Smooth muscle cell (in vitro differentiated cells): ENCODE results near the gene IGSF9. TPM values are rescaled to one million over a fixed set of nuclear protein-coding genes. Genes with fewer than 3 reads are reported as not detected.

Experiments used
- DNase-seq: peaks from one replicate; lab custom pipeline; 2025; ENCODE audit not compliant: unreplicated experiment; lab: John Stamatoyannopoulos, UW
- H2AFZ ChIP-seq: fragments of 200-600 bp; sonication (generic); 2 replicates; pipeline ENCODE4 v1.6.0; 2016; ENCODE audit warnings: antibody characterized with exemption, low read depth, mild to moderate bottlenecking
- H3F3A ChIP-seq: fragments of 200-600 bp; sonication (generic); 2 replicates; pipeline ENCODE4 v1.6.0; 2017; ENCODE audit warnings: antibody characterized with exemption, low read depth
- H3K27ac ChIP-seq: fragments of 200-600 bp; sonication (generic); 2 replicates; pipeline ENCODE4 v1.5.1; 2016; ENCODE audit warnings: low read depth, mild to moderate bottlenecking
- H3K27me3 ChIP-seq: fragments of 200-600 bp; sonication (generic); 2 replicates; pipeline ENCODE4 v1.6.1; 2016; ENCODE audit warnings: low read depth, mild to moderate bottlenecking
- H3K36me3 ChIP-seq: fragments of 200-600 bp; sonication (generic); 2 replicates; pipeline ENCODE4 v1.5.1; 2016; ENCODE audit warnings: low read depth
- H3K4me1 ChIP-seq: fragments of 200-600 bp; sonication (generic); 2 replicates; pipeline ENCODE4 v1.5.1; 2016; ENCODE audit warnings: low read depth
- H3K4me2 ChIP-seq: fragments of 200-600 bp; sonication (generic); 2 replicates; pipeline ENCODE4 v1.6.0; 2016; ENCODE audit warnings: mild to moderate bottlenecking
- H3K4me3 ChIP-seq: fragments of 200-600 bp; sonication (generic); 2 replicates; pipeline ENCODE4 v1.5.1; 2016; ENCODE audit warnings: mild to moderate bottlenecking
- H3K79me2 ChIP-seq: fragments of 200-600 bp; sonication (generic); 2 replicates; pipeline ENCODE4 v1.6.0; 2016; ENCODE audit warnings: low read depth, mild to moderate bottlenecking
- H3K9ac ChIP-seq: fragments of 200-600 bp; sonication (generic); 2 replicates; pipeline ENCODE4 v1.6.0; 2016; ENCODE audit warnings: low read depth
- H3K9me3 ChIP-seq: fragments of 200-600 bp; sonication (generic); replicated peaks from 2 replicates; pipeline ENCODE4 v1.5.1; 2016; ENCODE audit warnings: low read depth
- H4K20me1 ChIP-seq: fragments of 200-600 bp; sonication (generic); 2 replicates; pipeline ENCODE4 v1.6.0; 2016; ENCODE audit warnings: low read depth
- WGBS: methylation state at CpG from one replicate; pipeline ENCODE4 v1.1.7; 2016; ENCODE audit warnings: low lambda C conversion rate; 5-methylcytosine and 5-hydroxymethylcytosine counted together
- polyA plus RNA-seq: library from polyadenylated mRNA; unstranded; fragments of >200 nt; fragmentation: Nextera tagmentation; extraction: Ambion mirVana; gene quantifications from 2 replicates; pipeline ENCODE4 v1.2.1, GENCODE V29; 2016
- total RNA-seq: library from RNA; depleted of rRNA; stranded (reverse); fragments of >200 nt; gene quantifications from 2 replicates; pipeline ENCODE4 v1.2.3, GENCODE V29; 2014
- TF ChIP-seq, protein P1 (sequence below): fragments of 200-600 bp; sonication (generic); IDR thresholded peaks from 2 replicates; pipeline ENCODE4 v1.5.1; 2017; ENCODE audit warnings: borderline replicate concordance, mild to moderate bottlenecking, antibody characterized with exemption; ENCODE audit not compliant: insufficient read depth, poor library complexity, severe bottlenecking

The IGSF9 gene
- total and polyA plus RNA-seq, 2 experiments from 2014 or later, result 0.99 to 2.1 TPM

GRCh38 chr1:159992161-159992560, 46.7 kb upstream of the IGSF9 start:
- TF ChIP-seq, protein P1, sequence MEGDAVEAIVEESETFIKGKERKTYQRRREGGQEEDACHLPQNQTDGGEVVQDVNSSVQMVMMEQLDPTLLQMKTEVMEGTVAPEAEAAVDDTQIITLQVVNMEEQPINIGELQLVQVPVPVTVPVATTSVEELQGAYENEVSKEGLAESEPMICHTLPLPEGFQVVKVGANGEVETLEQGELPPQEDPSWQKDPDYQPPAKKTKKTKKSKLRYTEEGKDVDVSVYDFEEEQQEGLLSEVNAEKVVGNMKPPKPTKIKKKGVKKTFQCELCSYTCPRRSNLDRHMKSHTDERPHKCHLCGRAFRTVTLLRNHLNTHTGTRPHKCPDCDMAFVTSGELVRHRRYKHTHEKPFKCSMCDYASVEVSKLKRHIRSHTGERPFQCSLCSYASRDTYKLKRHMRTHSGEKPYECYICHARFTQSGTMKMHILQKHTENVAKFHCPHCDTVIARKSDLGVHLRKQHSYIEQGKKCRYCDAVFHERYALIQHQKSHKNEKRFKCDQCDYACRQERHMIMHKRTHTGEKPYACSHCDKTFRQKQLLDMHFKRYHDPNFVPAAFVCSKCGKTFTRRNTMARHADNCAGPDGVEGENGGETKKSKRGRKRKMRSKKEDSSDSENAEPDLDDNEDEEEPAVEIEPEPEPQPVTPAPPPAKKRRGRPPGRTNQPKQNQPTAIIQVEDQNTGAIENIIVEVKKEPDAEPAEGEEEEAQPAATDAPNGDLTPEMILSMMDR, result no peak
- no peaks in the 10 kb centered on the region for H3F3A ChIP-seq
- H3K9me3 ChIP-seq, result no peaks in the 10 kb centered on the region
- H4K20me1 ChIP-seq, result no peaks in the 10 kb centered on the region
- H3K79me2 ChIP-seq, result no peaks in the 10 kb centered on the region
- H3K27me3 ChIP-seq, result no peaks in the 10 kb centered on the region
- 44% methylated on average over 1 of the region's 1 CpG for WGBS
- no peak overlapping the region for H3K9ac ChIP-seq
- no peak overlapping the region for H2AFZ ChIP-seq
- no peak overlapping the region for H3K27ac ChIP-seq
- H3K4me3 ChIP-seq, result no peak overlapping the region
- no peak overlapping the region for H3K4me2 ChIP-seq
- peaks cover 5% of the 10 kb centered on the region for H3K4me1 ChIP-seq
- H3K36me3 ChIP-seq, result no peaks in the 10 kb centered on the region
- no peak for DNase-seq

DNA sequence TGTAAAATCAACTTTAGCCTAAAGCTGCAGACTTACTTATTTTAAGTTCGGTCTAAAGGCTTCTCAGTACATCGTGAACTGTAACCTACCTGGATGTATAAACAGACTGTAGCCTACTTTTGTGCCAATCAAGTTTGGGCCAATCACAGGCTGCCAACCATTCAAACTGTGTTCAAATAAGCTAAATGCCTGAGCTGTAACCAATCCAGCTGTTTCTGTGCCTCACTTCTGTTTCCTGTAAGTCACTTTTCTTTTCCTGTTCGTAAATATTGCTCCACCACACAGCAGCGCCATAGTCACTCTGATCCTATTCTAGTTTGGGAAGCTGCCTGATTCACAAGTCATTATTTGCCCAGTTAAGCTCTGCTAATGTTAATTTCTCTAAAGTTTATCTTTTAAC, 46.1 kb upstream of the IGSF9 start:
- H4K20me1 ChIP-seq, result no peaks in the 10 kb centered on the region
- WGBS, result 63% methylated on average over 4 of the region's 4 CpGs
- no peak overlapping the region for H3K9ac ChIP-seq
- H3F3A ChIP-seq, result no peaks in the 10 kb centered on the region
- peaks cover 3% of the 10 kb centered on the region for H3K4me1 ChIP-seq
- H3K27me3 ChIP-seq, result no peaks in the 10 kb centered on the region
- H3K4me3 ChIP-seq, result no peak overlapping the region
- H3K9me3 ChIP-seq, result no peaks in the 10 kb centered on the region
- no peaks in the 10 kb centered on the region for H3K36me3 ChIP-seq
- no peak overlapping the region for H3K27ac ChIP-seq
- TF ChIP-seq, protein P1, result no peak
- peak overlapping the region; percentile 47 for H3K4me2 ChIP-seq
- no peak for DNase-seq
- H2AFZ ChIP-seq, result no peak overlapping the region
- no peaks in the 10 kb centered on the region for H3K79me2 ChIP-seq

DNA sequence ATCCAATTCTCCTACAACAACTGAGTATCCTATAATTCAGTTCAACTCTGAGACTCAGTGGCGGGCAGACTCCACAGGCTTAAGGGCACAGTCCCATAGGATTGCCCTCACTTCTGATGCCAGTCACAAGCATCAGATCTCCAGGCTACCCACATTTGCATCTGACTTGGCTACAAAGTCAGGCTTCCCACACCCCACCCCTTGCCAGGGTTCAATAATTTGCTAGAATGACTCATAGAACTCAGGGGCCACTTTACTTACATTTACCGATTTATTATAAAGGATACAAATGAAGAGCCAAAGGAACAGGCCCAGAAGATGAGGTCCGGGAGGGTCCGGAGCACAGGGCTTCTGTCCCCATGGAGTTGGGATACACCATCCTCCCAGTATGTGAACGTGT, 44.6 kb upstream of the IGSF9 start:
- H3K79me2 ChIP-seq, result no peaks in the 10 kb centered on the region
- H2AFZ ChIP-seq, result no peak overlapping the region
- H3K4me1 ChIP-seq, result no peaks in the 10 kb centered on the region
- H3K4me2 ChIP-seq, result no peak overlapping the region
- no peaks in the 10 kb centered on the region for H3K9me3 ChIP-seq
- no peaks in the 10 kb centered on the region for H3K27me3 ChIP-seq
- no peak overlapping the region for H3K9ac ChIP-seq
- H3K36me3 ChIP-seq, result no peaks in the 10 kb centered on the region
- WGBS, result 85% methylated on average over 5 of the region's 5 CpGs
- DNase-seq, result no peak
- no peaks in the 10 kb centered on the region for H4K20me1 ChIP-seq
- TF ChIP-seq, protein P1, result no peak
- no peak overlapping the region for H3K4me3 ChIP-seq
- H3F3A ChIP-seq, result no peaks in the 10 kb centered on the region
- H3K27ac ChIP-seq, result no peak overlapping the region

DNA sequence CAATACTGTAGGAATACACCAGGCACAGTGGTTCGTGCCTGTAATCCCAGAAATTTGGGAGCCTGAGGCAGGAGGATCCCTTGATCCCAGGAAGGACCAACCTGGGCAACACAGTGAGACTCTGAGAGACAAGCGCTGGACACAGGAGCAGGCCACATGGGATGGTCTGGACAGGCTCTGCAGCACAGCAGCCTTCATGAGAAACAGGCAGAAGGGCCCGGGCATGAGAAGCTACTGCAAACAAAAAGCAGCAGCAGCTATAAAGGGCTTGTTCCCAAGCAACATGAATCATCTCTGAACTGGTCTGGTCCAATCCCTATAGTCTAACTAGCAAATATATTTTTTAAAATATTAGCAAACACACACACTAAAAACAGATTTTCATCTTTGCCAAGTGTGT, 44.2 kb upstream of the IGSF9 start:
- no peak overlapping the region for H3K4me2 ChIP-seq
- H3K27ac ChIP-seq, result no peak overlapping the region
- no peaks in the 10 kb centered on the region for H4K20me1 ChIP-seq
- no peak for DNase-seq
- H3K4me1 ChIP-seq, result no peaks in the 10 kb centered on the region
- TF ChIP-seq, protein P1, result no peak
- no peaks in the 10 kb centered on the region for H3F3A ChIP-seq
- H3K9ac ChIP-seq, result no peak overlapping the region
- no peaks in the 10 kb centered on the region for H3K9me3 ChIP-seq
- no peak overlapping the region for H3K4me3 ChIP-seq
- WGBS, result 75% methylated on average over 3 of the region's 3 CpGs
- H2AFZ ChIP-seq, result no peak overlapping the region
- H3K79me2 ChIP-seq, result no peaks in the 10 kb centered on the region
- H3K27me3 ChIP-seq, result no peaks in the 10 kb centered on the region
- no peaks in the 10 kb centered on the region for H3K36me3 ChIP-seq
